Left lobe of liver (tissue), 2 donors: ENCODE results near the gene PRDX4. TPM values are rescaled to one million over a fixed set of nuclear protein-coding genes. Genes with fewer than 3 reads are reported as not detected.
"Not testable (repeated sequence)": the region's sequence is repeated elsewhere in the genome, so short reads cannot be mapped to it uniquely, and the experiment has no call there.

ENCODE experiments used
- ATAC-seq: fragments of 200-7000 bp; cut with Tn5 transposase; one replicate; pipeline ENCODE4 v1.9.1; 2020; ENCODE audit warnings: mild to moderate bottlenecking, moderate library complexity
- DNase-seq: peaks from one replicate; pipeline ENCODE4 v3.0.0-alpha.2; 2020; ENCODE audit warnings: low spot score
- total RNA-seq: library from RNA; stranded (reverse); gene quantifications from one replicate; pipeline ENCODE4 v1.2.1, GENCODE V29; 2021
- donor health status: DM: no; HTN: no; CAD: no; lungs with moderate emphysema.
- donor health status: DM: no; HTN: yes; CAD: no.

Gene PRDX4
- total RNA-seq, 1 donor from 2014 or later = 166 TPM

DNA sequence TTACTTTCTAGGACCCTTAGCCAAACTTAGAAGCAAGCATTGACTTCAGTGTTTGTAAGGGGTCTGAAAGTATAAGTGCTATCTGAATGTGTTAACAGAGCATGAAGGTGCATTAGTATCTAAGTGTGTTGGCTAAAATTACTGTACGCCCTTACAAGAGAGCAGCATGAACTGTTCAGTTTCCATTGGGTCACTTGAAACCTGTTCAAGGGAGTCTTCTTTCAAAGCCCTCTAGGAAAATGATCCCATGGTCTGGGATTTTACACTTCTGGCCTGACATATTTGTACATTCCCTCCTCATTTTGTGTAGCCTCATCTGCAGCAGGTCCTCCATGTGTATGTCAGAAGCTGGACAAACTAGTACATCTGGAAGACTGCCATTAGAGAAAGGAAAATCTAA, 3.2 kb downstream of the PRDX4 start:
- DNase-seq = no peak
- ATAC-seq = no peak

DNA sequence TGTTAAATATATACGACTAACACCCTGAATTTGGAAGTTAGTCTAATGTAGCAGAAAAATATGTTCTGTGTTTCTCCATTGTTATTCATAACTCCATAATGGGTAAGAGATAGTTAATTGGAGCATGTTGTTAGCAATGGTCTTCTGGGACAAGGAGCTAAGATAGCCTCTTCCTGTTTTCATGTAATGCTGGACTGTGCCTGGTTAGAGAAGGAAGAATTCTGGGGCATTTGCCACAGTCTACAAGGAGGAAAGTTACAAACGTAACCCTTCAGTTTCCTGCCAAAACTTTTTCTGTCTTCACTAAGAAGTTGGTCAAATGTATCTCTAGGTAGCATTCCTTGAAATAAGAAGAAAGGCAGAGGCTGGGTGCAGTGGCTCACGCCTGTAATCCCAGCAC, 5.8 kb downstream of the PRDX4 start:
- no peak for DNase-seq
- ATAC-seq = no peak

DNA sequence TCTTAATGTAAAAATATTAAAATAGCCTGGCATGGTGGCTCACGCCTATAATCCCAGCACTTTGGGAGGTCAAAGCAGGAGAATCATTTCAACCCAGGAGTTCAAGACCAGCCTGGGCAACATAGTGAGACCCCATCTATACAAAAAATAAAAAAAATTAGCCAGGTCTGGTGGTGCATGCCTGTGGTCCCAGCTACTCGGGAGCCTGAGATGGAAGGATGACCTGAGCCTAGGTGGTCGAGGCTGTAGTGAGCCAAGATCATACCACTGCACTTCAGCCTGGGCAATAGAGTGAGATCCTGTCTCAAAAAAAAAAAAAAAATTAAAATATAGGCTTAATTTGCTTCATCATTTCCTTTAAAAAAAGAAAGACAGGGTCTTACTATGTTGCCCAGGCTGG, 9.2 kb downstream of the PRDX4 start:
- not testable (repeated sequence) for ATAC-seq, DNase-seq

DNA sequence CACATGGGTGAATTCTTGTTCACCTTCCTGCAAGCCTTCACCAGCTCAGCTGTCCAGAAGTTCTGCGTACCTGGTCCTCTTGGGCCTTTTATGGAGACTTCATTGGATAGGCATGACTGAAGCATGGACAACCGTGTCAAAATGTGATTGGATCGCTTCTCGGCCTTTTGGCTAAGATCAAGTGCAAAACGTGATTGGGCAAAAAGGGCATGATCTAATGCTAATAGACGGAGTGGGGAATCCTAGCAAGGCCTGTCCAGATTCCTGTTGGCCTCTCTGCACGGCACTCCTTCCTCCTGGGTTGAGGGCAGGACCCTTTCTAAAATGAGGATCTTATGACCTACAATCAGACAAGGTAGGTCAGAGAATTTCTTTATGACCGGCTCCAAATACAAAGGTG, 24.9 kb downstream of the PRDX4 start:
- ATAC-seq (no peak), DNase-seq (no peak)

DNA sequence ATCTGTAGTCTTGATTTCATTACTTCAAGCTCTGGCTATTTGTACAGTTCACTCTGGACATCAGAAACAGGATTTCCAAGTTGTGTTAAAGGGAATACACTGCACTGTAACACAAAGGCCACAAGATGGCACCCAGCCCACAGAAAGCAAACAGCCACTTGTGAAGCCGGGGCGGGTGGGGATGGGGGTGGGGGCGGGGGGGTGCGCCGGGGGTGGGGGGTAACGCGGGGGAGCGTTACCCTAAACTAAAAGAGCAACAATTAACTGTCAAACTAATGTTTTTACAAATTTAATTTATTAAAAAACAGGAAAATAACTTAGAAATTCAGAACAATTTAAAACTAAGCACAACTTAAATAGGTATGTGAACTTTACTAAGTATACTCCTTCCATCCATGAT, 27.3 kb downstream of the PRDX4 start:
- peak; percentile 58 for DNase-seq
- ATAC-seq = peak; percentile 84

DNA sequence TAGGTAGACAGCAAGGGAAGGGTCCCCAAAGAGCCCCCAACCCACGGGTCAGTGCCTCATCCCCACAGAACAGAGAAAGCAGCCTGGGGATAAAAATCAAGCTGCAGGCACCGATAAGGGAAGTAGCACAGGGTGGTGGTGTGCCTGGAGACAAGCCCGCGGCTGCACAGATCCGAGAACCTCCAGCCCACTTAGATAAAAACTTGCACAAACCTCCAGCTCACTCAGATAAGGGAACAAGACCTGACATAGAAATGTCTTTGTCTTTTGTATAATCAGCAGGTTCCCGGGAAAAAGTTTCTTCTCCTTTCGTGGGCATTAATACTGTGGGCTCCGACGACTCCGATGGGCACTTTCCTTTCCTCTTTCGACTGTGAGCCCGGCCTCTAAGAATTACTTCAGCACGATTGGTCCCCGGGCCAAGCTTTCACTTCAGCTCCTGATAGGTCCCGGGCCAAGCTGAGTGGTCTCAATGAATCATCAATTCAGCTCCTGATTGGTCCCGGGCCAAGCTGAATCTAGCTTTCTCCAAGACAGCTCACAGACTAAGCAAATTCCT, 32.4 kb downstream of the PRDX4 start:
- DNase-seq (no peak), ATAC-seq (peak; percentile 11)

DNA sequence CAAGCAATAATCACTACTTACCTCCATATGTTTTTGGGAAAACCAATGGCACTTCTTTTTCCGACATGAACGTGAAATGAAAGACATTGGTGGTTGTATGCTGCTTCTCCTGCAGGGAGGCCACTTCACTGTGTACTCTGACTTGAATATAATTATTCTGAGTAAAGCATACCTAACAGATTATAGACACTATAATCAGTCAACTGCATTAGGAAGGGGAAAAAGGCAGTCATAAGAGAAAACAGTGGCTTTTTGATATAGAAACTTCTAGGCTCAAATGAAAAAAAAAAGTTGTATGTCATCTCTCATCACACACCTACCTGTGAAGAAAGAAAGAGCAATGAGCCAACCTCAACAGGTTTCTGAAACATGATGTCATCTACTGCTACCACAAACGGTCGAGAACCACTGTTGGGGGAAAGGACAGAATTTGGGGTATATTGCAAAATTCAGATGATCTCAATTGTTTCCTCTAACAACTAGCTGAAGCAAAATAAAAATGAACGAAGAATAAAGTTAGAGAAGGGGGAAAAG, 37.4 kb downstream of the PRDX4 start:
- DNase-seq (no peak), ATAC-seq (no peak)

DNA sequence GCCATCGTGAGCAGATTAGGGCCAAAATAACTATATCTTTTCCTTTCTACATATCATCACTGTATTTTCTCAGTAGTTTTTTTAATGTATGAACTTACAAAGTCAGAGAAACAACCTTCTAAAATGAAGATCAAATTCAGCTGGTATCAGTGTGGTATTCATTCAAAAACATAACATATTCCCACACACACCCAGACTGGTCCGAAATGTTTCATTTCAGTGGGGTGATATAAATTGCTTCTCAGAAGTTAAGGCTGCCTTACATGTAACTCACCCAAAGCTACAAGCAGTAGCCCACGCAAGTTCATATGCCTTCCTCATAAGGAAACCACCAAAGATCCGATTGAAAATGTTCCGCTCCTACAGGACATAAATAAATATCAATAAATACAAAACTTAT, 37.9 kb downstream of the PRDX4 start:
- ATAC-seq = no peak
- no peak for DNase-seq

DNA sequence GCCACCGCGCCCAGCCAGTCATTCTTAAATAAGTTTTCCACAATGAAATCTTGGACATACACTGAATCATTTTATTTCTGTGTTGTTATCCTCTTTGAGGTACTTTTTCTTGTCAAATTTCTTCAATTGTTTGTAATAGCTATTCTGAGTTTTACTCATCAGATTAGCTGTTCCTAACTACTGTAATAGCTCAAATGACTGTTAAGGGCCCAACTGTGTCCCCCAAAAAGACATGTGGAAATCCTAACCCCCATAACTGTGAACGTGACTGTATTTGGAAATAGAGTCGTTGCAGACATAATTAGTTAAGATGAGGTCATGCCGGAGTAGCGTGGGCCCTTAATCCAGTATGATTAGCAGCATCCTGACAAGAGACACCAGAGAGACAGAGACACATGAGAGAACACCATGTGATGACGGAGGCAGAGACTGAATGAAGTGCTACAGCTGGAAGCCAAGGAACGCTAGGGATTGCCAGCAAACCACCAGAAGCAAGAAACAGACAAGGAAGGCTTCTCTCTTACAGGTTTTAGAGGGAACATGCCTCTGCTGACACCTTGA, 52.9 kb downstream of the PRDX4 start:
- DNase-seq = no peak

DNA sequence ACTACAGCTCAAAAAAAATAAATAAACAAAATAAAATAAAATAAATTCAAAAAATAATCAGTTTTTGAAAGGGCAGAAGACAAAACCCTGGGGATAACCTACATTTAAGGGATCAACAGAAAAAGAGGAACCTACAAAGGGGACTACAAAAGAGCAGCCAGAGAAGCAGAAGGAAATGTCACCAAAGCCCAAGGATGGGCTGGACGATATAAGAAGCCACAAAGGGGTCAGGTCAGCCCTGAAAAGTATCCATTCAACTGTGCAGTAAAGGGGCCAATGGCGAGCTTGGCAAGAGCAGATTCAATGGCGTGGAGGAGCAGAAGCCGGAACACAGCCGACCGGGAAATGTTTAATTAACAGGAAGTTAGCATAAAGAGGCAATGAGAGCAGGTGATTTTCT, 58.9 kb downstream of the PRDX4 start:
- DNase-seq = no peak
- ATAC-seq = no peak

More for the DNA sequence above, 52.9 kb downstream of the PRDX4 start:
- no peak for ATAC-seq

DNA sequence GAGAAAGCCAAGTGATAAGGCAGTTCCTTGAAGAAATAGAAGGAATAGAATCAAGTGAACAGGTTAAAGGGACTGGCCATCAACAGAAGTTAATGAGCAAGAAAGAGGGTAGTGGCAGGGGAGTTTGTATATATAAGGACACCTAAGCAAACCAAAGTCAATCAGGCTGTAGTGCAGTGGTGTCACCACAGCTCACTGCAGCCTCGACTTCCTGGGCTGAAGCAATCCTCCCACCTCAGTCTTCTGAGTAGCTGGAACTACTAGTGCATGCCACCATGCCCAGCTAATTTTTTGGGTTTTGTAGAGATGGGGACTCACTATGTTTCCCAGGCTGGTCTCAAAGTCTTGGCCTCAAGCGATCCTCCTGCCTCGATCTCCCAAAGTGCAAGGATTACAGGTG, 59.9 kb downstream of the PRDX4 start:
- DNase-seq (no peak), ATAC-seq (no peak)

DNA sequence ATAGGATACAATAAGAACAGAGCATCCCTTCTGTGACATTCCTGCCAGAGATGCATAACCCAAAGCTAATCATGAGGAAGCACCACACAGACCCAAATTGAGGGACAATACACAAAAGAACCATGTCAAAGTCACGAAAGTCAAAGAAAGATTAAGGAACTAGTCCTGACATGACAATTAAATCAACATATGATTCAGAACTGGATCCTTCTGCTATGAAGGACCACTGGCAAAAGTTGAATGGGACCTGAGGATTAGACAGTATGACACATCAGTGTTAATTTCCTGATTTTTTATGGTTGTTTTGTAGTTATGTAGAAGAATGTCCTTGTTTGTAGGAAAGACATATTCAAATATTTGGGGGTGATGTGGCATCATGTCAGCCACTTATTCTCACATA, 61.9 kb downstream of the PRDX4 start:
- ATAC-seq = no peak
- no peak for DNase-seq

DNA sequence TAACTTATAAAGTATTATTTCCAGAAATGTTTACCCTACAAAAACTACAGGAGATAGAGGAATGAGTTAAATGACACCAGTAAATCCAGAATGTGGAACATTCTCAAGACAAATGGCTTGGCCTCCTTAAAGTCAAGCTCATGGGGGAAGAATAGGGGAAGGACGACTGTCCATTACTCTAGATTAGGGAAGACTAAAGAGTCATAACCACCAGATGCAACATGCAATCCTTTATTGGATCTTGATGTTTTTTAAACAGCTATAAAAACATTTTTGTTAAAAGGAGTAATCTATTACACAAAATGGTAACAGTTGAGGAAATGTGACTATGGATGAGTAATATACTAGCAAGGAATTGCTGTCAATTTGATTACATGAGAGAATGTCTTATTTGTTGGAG, 64.7 kb downstream of the PRDX4 start:
- no peak for ATAC-seq
- no peak for DNase-seq

DNA sequence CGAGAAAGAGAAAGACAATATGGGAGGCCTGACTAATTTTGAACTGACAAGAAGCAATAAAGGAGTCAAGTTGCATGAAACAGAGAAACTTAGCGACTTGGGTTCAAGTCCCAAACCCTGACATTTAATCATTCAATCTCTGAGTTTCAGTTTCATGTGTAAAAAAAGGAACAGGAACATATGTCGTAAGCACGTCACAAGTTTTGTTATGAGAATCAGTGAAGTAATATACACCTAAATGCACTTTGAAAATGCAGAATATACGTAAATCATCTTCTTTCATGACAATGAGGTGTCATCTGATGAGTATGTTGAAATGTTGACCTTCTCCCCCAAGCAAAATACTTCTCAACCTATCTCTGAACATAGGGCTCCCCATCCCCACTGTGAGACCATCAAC, 65.4 kb downstream of the PRDX4 start:
- no peak for ATAC-seq
- DNase-seq = no peak

Other genes with a start within 250 kb of the PRDX4 start
- gene ACOT9, start 75.8 kb downstream of the PRDX4 start, total RNA-seq = 11.0 TPM
- gene SAT1, start 115.7 kb downstream of the PRDX4 start, total RNA-seq = 227 TPM
- gene APOO, start 240.4 kb downstream of the PRDX4 start, total RNA-seq = 11.2 TPM
- gene CXorf58, start 240.5 kb downstream of the PRDX4 start, total RNA-seq = not detected